Prostate gland (tissue), 2 donors: Measurements from ENCODE around the gene CNTNAP2. TPM values are rescaled to one million over a fixed set of nuclear protein-coding genes. Genes with fewer than 3 reads are reported as not detected.

Experiments
- DNase-seq: peaks from one replicate; pipeline ENCODE4 v3.0.0-alpha.2; 2019; ENCODE audit warnings: low spot score
- H3K27ac ChIP-seq, 2 donors: fragments of 200-600 bp; sonication (generic); 2 replicates each; pipeline ENCODE4 v1.5.1; 2017 to 2019
- H3K27me3 ChIP-seq: fragments of 200-600 bp; sonication (generic); replicated peaks from 2 replicates; pipeline ENCODE4 v1.5.1; 2019; ENCODE audit not compliant: insufficient read depth
- H3K36me3 ChIP-seq, 2 donors: fragments of 200-600 bp; sonication (generic); 1 replicate in 1 of 2; 2 replicates in 1 of 2; pipeline versions ENCODE4 v1.5.1 to v1.8.1; 2017 to 2019
- H3K4me1 ChIP-seq: fragments of 200-600 bp; sonication (generic); replicated peaks from 2 replicates; pipeline ENCODE4 v1.5.1; 2019
- H3K4me3 ChIP-seq, 2 donors: fragments of 200-600 bp; sonication (generic); 2 replicates each; pipeline ENCODE4 v1.5.1; 2017 to 2019
- H3K9me3 ChIP-seq: fragments of 200-600 bp; sonication (generic); 2 replicates; pipeline ENCODE4 v1.5.1; 2017
- CTCF ChIP-seq, 4 experiments: fragments of 200-600 bp in 2 of 4; fragments of 450-650 bp in 2 of 4; sonication (generic) in 2 of 4; IDR thresholded peaks; 1 replicate in 3 of 4; 2 replicates in 1 of 4; pipeline ENCODE4 v1.5.1; 2016 to 2019; ENCODE audit warnings: antibody characterized with exemption in 4 of 4, mild to moderate bottlenecking in 2 of 4, moderate library complexity in 2 of 4
- POLR2A ChIP-seq: fragments of 450-650 bp; IDR thresholded peaks from one replicate; pipeline ENCODE4 v1.6.1; 2016; ENCODE audit warnings: antibody characterized with exemption, mild to moderate bottlenecking
- POLR2AphosphoS5 ChIP-seq: sonication (generic); formaldehyde crosslinking; IDR thresholded peaks from one replicate; pipeline ENCODE4 v1.6.1; 2017; ENCODE audit warnings: antibody characterized with exemption
- WGBS: methylation state at CpG from one replicate; pipeline ENCODE4 v1.1.5; 2018; 5-methylcytosine and 5-hydroxymethylcytosine counted together
- intact Hi-C: fragments of 100-400 bp; cut with DNase I; formaldehyde crosslinking; loops from one replicate; pipeline ENCODE4 v1.14.2; 2022
- total RNA-seq, 2 donors: library from RNA; depleted of rRNA; stranded (reverse); fragments of >200 nt; gene quantifications; one replicate each; pipeline ENCODE4 v1.1.0, GENCODE V29; 2016

Gene CNTNAP2
- total RNA-seq, 2 donors from 2014 or later, result 10.6 to 43.7 TPM

- 97% methylated on average over 6 of the region's 6 CpGs for WGBS
- no peak for DNase-seq
Observed at GRCh38 chr7:148147438-148147837, 2030.8 kb downstream of the CNTNAP2 start.

GRCh38 chr7:148148456-148148855, 2031.9 kb downstream of the CNTNAP2 start:
- Histone ChIP-seq H3K4me1 (no peaks in the 10 kb centered on the region), H3K9me3 (no peaks in the 10 kb centered on the region), H3K27me3 (no peaks in the 10 kb centered on the region), H3K4me3 (no peak overlapping the region), H3K36me3 (no peaks in the 10 kb centered on the region), H3K27ac (no peak overlapping the region)
- DNase-seq, result no peak
- 91% methylated on average over 3 of the region's 3 CpGs for WGBS
- no peak for TF ChIP-seq POLR2AphosphoS5
- TF ChIP-seq POLR2A, result no peak
- TF ChIP-seq CTCF (IDR thresholded peaks at IDR 0.05), result no peak
- intact Hi-C loops, result loop anchor here (10.0 kb wide), 1 partner anchor 96 kb away; no protein-coding TSS in a partner anchor

More at GRCh38 chr7:148147438-148147837, 2030.8 kb downstream of the CNTNAP2 start:
- Histone ChIP-seq H3K27ac (no peak overlapping the region), H3K36me3 (no peaks in the 10 kb centered on the region), H3K27me3 (no peaks in the 10 kb centered on the region), H3K4me1 (no peaks in the 10 kb centered on the region), H3K4me3 (no peak overlapping the region), H3K9me3 (no peaks in the 10 kb centered on the region)
- intact Hi-C loops, result loop anchor here (10.0 kb wide), 1 partner anchor 97 kb away; no protein-coding TSS in a partner anchor
- TF ChIP-seq CTCF (IDR thresholded peaks at IDR 0.05), result no peak
- no peak for TF ChIP-seq POLR2A
- TF ChIP-seq POLR2AphosphoS5, result no peak

- Histone ChIP-seq H3K9me3 (no peaks in the 10 kb centered on the region), H3K36me3 (no peaks in the 10 kb centered on the region), H3K4me3 (no peak overlapping the region), H3K27me3 (no peaks in the 10 kb centered on the region), H3K27ac (no peak overlapping the region), H3K4me1 (no peaks in the 10 kb centered on the region)
- TF ChIP-seq POLR2A, result no peak
- TF ChIP-seq CTCF (IDR thresholded peaks at IDR 0.05), result no peak
- no peak for TF ChIP-seq POLR2AphosphoS5
- intact Hi-C loops, result loop anchor here (10.0 kb wide), 1 partner anchor 95 kb away; no protein-coding TSS in a partner anchor
- no peak for DNase-seq
- 86% methylated on average over 3 of the region's 3 CpGs for WGBS
Observed at GRCh38 chr7:148149730-148150129, 2033.1 kb downstream of the CNTNAP2 start.

GRCh38 chr7:148151778-148152177, 2035.2 kb downstream of the CNTNAP2 start:
- Histone ChIP-seq H3K9me3 (no peaks in the 10 kb centered on the region), H3K27ac (no peak overlapping the region), H3K36me3 (no peaks in the 10 kb centered on the region), H3K4me1 (no peaks in the 10 kb centered on the region), H3K4me3 (no peak overlapping the region), H3K27me3 (no peaks in the 10 kb centered on the region)
- TF ChIP-seq POLR2A, result no peak
- TF ChIP-seq POLR2AphosphoS5, result no peak
- no peak for TF ChIP-seq CTCF (IDR thresholded peaks at IDR 0.05)
- no peak for DNase-seq
- intact Hi-C loops, result no loop called here
- 100% methylated on average over 2 of the region's 2 CpGs for WGBS

- WGBS, result 48% methylated on average over 6 of the region's 6 CpGs
- Histone ChIP-seq H3K27ac (no peak overlapping the region), H3K4me3 (no peak overlapping the region), H3K36me3 (no peaks in the 10 kb centered on the region), H3K27me3 (no peaks in the 10 kb centered on the region), H3K9me3 (no peaks in the 10 kb centered on the region), H3K4me1 (no peaks in the 10 kb centered on the region)
- intact Hi-C loops, result no loop called here
- TF ChIP-seq POLR2A (no peak), POLR2AphosphoS5 (no peak), CTCF (IDR thresholded peaks at IDR 0.05) (no peak)
- peak; percentile 28 for DNase-seq
Observed at GRCh38 chr7:148153616-148154284, 2037.1 kb downstream of the CNTNAP2 start.
